IMR-90 (cell line): ENCODE measurements around the gene SMYD1.

Experiments
- BHLHE40 ChIP-seq: fragments of 150-350 bp; IDR thresholded peaks from 2 replicates; pipeline ENCODE4 v1.6.1; 2016; ENCODE audit warnings: mild to moderate bottlenecking, low read depth, low read length
- CEBPB ChIP-seq: IDR thresholded peaks from 2 replicates; pipeline ENCODE4 v1.6.1; 2012; ENCODE audit warnings: low read depth, low read length, improper control_type of control experiment
- MAZ ChIP-seq: IDR thresholded peaks from 2 replicates; pipeline ENCODE4 v1.6.1; 2012; ENCODE audit warnings: low read depth, mild to moderate bottlenecking, low read length, improper control_type of control experiment, moderate library complexity, borderline replicate concordance
- POLR2A ChIP-seq: IDR thresholded peaks from 2 replicates; pipeline ENCODE4 v1.6.1; 2012; ENCODE audit warnings: mild to moderate bottlenecking, low read depth, low read length
- RAD21 ChIP-seq: IDR thresholded peaks from 2 replicates; pipeline ENCODE4 v1.6.1; 2012; ENCODE audit warnings: low read length, improper control_type of control experiment
- RCOR1 ChIP-seq: IDR thresholded peaks from 2 replicates; pipeline ENCODE4 v1.6.1; 2012; ENCODE audit warnings: mild to moderate bottlenecking, low read length, improper control_type of control experiment; ENCODE audit not compliant: insufficient replicate concordance
- TF ChIP-seq, protein P1 (sequence below): conservative IDR thresholded peaks from 2 replicates; pipeline ENCODE4 v1.5.1; 2012; ENCODE audit warnings: mild to moderate bottlenecking, low read depth, low read length, improper control_type of control experiment
- TF ChIP-seq, protein P2 (sequence below): fragments of 150-350 bp; IDR thresholded peaks from 2 replicates; pipeline ENCODE4 v1.6.1; 2017; ENCODE audit warnings: mild to moderate bottlenecking, antibody characterized with exemption, low read length, low read depth
- TF ChIP-seq, protein P3 (sequence below): fragments of 150-350 bp; IDR thresholded peaks from 2 replicates; pipeline ENCODE4 v1.6.1; 2016; ENCODE audit warnings: low read depth, mild to moderate bottlenecking, low read length, moderate library complexity, borderline replicate concordance

DNA sequence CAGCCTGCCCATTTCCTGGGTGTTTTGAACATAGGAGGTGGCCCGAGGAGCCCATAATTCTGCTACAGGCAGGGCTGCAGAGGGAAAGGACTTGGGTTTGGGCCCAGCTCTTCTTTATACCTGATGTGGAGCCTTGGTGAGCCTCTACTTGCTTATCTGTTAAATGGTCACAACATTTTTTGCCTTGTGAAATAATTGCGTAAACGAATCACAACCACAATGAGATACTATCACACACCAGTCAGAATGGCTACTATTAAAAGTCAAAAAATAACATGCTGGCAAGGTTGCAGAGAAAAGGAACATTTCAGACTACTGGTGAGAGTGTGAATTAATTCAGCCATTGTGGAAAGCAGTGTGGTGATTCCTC lies 64.4 kb downstream of the SMYD1 start:
- TF ChIP-seq, protein P1, sequence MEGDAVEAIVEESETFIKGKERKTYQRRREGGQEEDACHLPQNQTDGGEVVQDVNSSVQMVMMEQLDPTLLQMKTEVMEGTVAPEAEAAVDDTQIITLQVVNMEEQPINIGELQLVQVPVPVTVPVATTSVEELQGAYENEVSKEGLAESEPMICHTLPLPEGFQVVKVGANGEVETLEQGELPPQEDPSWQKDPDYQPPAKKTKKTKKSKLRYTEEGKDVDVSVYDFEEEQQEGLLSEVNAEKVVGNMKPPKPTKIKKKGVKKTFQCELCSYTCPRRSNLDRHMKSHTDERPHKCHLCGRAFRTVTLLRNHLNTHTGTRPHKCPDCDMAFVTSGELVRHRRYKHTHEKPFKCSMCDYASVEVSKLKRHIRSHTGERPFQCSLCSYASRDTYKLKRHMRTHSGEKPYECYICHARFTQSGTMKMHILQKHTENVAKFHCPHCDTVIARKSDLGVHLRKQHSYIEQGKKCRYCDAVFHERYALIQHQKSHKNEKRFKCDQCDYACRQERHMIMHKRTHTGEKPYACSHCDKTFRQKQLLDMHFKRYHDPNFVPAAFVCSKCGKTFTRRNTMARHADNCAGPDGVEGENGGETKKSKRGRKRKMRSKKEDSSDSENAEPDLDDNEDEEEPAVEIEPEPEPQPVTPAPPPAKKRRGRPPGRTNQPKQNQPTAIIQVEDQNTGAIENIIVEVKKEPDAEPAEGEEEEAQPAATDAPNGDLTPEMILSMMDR: no peak
- TF ChIP-seq, protein P2, sequence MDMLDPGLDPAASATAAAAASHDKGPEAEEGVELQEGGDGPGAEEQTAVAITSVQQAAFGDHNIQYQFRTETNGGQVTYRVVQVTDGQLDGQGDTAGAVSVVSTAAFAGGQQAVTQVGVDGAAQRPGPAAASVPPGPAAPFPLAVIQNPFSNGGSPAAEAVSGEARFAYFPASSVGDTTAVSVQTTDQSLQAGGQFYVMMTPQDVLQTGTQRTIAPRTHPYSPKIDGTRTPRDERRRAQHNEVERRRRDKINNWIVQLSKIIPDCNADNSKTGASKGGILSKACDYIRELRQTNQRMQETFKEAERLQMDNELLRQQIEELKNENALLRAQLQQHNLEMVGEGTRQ: no peak
- no peak for TF ChIP-seq RCOR1
- TF ChIP-seq BHLHE40: no peak
- TF ChIP-seq CEBPB: no peak
- no peak for TF ChIP-seq POLR2A
- TF ChIP-seq RAD21: no peak
- TF ChIP-seq, protein P3, sequence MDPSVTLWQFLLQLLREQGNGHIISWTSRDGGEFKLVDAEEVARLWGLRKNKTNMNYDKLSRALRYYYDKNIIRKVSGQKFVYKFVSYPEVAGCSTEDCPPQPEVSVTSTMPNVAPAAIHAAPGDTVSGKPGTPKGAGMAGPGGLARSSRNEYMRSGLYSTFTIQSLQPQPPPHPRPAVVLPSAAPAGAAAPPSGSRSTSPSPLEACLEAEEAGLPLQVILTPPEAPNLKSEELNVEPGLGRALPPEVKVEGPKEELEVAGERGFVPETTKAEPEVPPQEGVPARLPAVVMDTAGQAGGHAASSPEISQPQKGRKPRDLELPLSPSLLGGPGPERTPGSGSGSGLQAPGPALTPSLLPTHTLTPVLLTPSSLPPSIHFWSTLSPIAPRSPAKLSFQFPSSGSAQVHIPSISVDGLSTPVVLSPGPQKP: no peak
- TF ChIP-seq MAZ: no peak
